Left colon (tissue), 2 donors: ENCODE data around the gene MGAT4B. TPM values are rescaled to one million over a fixed set of nuclear protein-coding genes. Genes with fewer than 3 reads are reported as not detected.
A peak's percentile ranks its signal among the peaks of the same experiment; 100 is the strongest.
"Not testable (repeated sequence)": the region's sequence is repeated elsewhere in the genome, so short reads cannot be mapped to it uniquely, and the experiment has no call there.

Source experiments
- ATAC-seq: fragments of 200-7000 bp; cut with Tn5 transposase; one replicate; pipeline ENCODE4 v1.9.1; 2020; ENCODE audit warnings: mild to moderate bottlenecking, moderate library complexity
- DNase-seq, 2 donors: peaks; one replicate each; pipeline ENCODE4 v3.0.0-alpha.2; 2020
- intact Hi-C, 2 donors: fragments of 100-400 bp; cut with DNase I in 1 of 2; cut with micrococcal nuclease in 1 of 2; formaldehyde crosslinking; loops; one replicate each; pipeline versions ENCODE4 v1.11.2 to v1.14.0; 2022; cut with DNase I, micrococcal nuclease
- long read RNA-seq: library from polyadenylated mRNA; unstranded; transcript quantifications from one replicate; pipeline ENCODE4 v2.0.0, GENCODE V29; 2021
- total RNA-seq, 2 donors: library from RNA; stranded (reverse); fragmentation: NEBNext Ultra II Directional; extraction: Animal tissue kit (Norgen Biotek cat#: 25700); gene quantifications; one replicate each; pipeline ENCODE4 v1.2.1, GENCODE V29; 2021
- donor health status: DM: no; HTN: no; CAD: no.
- donor health status: DM: yes; HTN: yes; CAD: no.

MGAT4B gene
- total RNA-seq = 100 to 1,000 TPM; 465 to 474 TPM
- long read RNA-seq, transcript MGAT4B-201 (15 exons, 2,446 nt) = major isoform, 114 of 315 reads
- long read RNA-seq, transcript MGAT4B-202 (14 exons, 3,027 nt) = minor isoform, 25 of 315 reads
- long read RNA-seq, partial matches to known transcripts = 141 of 315 reads
- long read RNA-seq, other reads (novel, unspliced or antisense) = 32 of 315 reads

DNA sequence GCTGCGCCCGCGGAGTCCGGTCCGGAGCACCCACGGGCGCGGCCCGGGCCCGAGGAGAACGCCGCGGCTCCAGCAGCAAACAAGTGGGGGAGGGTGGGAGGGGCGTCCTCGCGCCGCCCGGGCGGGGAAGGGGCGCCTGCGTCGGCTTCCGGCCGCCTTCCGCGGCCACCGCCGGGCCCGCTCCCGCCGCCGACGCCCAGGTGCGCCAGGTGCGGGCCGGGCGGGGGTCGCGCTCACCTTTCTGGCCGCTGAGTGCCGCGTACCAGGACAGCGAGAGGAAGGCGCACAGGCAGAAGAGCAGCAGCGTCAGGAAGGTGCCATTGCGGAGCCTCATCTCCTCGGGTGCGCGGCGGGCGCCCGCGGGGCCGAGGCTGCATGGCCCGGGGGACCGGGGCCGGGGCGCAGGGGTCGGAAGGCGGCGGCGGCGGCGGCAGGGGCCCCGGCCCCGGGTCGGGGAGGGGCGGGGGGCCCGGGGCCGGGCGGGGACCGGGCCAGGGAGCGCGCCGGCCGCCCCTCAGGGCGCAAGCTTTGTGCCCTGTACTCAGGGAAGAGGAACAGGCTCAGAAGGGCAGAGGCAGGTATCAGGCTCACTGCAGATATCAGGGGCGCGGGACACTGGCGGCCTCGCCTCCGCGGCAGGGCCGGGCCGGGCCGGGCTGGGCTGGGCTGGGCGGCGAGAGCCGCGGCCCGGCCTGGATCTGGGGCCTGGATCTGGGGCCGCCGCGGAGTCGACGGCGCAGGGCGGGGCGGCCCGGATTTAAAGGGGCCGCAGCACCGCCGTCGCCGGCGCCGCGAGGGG, at the start of gene MGAT4B:
TSS of gene MGAT4B (minus strand) at position 617 of the 799 bp plus-strand sequence. CDS start at position 334, 283 bp downstream.
- ATAC-seq (peak; percentile 62), DNase-seq (peak; percentile 80 to 85)
- intact Hi-C loops = no loop called here

DNA sequence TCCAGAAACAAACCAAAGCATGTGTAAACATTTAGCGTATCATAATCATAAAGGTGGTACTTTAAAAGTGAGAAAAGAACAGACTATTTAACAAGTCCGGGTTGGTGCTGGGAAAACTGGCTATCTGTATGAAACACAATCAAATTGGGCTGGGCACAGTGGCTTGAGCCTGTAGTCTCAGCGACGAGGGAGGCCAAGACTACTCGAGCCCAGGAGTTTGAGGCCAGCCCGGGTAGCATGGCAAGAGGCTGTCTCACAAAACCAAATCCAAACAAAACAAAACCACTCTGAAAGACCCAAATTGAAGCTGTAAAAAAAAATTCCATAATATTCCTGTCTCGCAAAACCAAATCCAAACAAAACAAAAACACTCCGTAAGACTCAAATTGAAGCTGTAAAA, 47.7 kb upstream of the MGAT4B start:
- ATAC-seq = no peak
- intact Hi-C loops = no loop called here

DNA sequence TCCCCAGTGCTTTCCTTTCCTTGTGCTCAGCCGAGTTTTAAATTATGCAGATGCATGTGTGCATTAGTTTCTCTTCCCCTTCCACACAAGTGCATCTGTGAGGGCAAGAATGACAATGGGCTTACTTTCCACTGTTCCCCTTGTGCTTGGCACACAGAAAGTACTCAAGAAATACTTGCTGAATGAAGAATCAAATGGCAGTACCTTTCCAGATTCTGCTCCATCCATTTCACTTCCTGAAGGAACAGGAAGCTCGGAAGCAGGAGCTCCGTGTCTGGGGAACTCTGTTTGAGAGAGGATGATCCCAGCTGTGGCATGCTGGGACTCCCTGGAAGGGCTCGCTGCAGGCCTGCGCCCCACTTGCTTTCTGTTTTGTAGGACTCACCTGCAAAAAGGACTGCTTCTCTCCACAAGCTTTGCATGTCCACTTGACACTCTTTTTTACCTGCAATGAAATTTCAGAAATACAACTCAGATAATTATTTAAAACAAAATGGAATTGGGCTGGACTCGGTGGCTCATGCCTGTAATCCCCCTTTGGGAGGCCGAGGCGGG, 46.4 kb upstream of the MGAT4B start:
- intact Hi-C loops = no loop called here
- ATAC-seq = no peak

More for the DNA sequence above, 47.7 kb upstream of the MGAT4B start:
- DNase-seq = no peak

DNA sequence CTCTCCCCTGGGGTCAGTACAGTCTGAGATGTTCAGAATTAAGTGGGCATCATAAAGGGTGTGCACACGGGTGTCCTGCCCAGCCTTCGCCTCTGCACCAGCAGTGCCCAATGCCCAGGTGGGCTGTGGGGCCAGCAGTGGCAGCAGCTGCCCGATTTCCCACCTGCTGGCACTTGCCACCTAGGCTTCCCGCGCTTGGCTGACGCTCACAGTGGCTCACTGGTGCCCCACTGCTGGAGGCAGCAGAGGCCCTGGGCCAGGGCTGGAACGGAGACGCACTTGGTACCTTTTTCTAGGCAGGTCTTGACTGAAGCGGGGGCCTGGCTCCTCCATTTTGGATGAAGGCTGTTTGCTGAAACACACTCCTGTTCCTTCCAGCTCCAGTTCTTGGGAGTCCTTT, 35.0 kb upstream of the MGAT4B start:
- intact Hi-C loops = no loop called here
- DNase-seq (no peak), ATAC-seq (no peak)

More for the DNA sequence above, 46.4 kb upstream of the MGAT4B start:
- no peak for DNase-seq

DNA sequence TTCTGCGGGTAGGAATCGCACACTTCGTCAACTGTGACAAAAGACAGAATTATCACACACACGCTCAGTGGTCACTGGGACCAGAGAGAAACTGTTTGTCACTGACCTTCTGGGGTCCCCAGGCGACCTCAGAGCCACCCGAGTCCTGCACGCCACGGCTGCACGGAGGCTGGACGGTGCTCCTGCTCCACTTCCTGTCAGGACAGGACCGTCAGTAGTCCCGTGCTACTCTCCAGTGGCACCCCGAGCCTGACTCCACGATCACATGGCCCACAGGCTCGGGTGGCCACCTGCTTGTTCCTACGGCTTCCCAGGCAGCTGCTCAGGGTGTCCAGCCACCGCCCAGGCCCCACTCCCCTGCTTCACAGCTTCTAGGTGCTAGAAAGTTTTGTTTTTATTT, 34.1 kb upstream of the MGAT4B start:
- ATAC-seq (no peak), DNase-seq (no peak)
- intact Hi-C loops = no loop called here

DNA sequence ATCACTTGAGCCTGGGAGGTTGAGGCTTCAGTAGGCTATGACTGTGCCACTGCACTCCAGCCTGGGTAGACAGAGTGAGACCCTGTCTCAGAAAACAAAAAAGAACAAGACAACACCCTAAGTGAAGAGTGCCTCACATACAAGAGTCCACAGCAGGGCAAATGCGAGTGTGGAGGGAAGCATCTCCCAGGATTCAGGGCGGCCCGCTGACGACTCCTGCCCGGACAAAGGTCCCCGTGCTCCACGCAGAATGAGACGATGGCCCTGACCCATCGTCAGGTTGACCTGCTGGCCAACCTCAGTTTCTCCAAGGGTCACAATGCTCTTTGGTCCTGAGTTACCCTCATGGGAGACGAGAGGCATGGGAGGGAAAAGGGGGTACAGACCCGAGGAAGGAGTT, 33.7 kb upstream of the MGAT4B start:
- DNase-seq (no peak), ATAC-seq (peak; percentile 3)
- intact Hi-C loops = no loop called here

DNA sequence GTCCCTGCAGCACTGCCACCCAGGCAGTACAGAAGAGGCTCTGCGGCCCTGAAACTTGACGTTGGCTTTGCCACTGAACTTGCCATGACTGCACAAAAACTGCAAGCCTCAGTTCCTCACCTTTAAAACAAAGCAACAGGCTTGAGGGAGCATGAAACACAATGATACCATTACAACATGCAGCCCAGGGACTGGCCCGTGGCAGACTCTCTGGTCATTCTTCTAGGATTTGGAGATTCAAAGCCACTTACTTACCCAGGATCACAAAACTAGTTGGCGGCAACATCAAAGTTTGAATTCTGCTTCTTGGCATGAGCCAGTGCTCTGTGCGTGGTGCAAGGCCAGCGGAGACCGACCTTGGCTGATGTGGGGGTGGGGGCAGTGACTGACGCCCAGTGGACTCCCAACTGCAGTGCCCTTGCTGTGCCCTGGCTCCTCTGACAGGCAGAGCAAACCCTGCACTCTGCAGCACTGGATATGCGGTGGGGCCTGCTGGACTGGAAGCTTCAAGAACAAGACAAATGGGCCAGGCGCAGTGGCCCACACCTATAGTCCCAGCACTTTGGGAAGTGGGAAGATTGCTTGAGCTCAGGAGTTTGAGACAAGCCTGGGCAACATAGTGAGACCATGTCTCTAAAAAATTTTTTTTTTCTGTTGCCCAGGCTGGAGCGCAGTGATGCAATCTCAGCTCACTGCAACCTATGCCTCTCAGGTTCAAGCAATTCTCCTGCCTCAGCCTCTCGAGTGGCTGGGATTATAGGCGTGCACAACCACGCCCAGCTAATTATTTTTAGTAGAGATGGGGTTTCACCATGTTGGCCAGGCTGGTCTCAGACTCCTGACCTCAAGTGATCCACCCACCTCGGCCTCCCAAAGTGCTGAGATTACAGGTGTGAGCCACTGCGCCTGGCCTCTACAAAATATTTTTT, 32.9 kb upstream of the MGAT4B start:
- intact Hi-C loops = no loop called here
- DNase-seq (no peak), ATAC-seq (peak; percentile 14)

DNA sequence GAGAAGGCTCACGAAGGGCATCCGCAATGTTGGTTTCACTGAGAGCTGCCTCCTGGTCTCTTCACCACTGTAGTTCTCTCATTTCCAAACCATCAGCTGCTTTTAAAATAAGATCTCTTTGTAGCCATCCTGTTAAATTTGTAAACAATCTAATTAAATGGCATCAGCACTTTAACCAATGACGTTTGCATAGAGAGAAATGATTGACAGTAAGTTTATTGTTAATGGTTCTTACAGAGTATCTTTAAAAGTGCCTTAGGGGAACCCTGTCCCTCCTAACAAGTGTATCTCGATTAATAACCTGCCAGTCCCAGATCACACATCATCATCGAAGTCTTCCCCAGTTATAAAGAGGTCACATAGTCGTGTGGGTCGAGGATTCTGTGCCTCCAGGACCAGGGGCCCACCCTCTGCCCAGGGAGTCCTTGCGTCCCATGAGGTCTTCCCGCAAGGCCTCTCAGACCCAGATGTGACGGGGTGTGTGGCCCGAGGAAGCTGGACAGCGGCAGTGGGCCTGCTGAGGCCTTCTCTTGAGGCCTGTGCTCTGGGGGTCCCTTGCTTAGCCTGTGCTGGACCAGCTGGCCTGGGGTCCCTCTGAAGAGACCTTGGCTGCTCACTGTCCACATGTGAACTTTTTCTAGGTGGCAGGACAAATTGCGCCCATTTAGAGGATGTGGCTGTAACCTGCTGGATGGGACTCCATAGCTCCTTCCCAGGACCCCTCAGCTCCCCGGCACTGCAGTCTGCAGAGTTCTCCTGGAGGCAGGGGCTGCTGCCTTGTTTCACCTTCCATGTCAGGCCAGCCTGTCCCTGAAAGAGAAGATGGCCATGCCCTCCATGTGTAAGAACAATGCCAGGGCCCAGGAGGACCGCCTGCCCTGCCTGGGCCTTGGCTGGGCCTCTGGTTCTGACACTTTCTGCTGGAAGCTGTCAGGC, 30.7 kb upstream of the MGAT4B start:
- no peak for DNase-seq
- peak; percentile 8 for ATAC-seq
- intact Hi-C loops = no loop called here

DNA sequence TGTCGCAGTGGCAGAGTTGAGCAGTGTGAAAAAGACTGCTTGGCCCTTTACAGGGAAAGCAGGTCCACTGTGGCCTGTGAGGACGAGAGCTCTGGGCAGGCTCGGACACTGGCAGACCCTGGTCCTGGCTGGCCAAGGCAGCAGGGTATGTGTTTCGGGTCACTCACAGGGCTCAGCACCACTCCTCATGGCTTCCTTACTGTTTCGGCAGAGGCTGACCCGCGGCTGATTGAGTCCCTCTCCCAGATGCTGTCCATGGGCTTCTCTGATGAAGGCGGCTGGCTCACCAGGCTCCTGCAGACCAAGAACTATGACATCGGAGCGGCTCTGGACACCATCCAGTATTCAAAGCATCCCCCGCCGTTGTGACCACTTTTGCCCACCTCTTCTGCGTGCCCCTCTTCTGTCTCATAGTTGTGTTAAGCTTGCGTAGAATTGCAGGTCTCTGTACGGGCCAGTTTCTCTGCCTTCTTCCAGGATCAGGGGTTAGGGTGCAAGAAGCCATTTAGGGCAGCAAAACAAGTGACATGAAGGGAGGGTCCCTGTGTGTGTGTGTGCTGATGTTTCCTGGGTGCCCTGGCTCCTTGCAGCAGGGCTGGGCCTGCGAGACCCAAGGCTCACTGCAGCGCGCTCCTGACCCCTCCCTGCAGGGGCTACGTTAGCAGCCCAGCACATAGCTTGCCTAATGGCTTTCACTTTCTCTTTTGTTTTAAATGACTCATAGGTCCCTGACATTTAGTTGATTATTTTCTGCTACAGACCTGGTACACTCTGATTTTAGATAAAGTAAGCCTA, 29.8 kb upstream of the MGAT4B start:
- intact Hi-C loops = no loop called here
- DNase-seq = no peak
- peak; percentile 38 for ATAC-seq

DNA sequence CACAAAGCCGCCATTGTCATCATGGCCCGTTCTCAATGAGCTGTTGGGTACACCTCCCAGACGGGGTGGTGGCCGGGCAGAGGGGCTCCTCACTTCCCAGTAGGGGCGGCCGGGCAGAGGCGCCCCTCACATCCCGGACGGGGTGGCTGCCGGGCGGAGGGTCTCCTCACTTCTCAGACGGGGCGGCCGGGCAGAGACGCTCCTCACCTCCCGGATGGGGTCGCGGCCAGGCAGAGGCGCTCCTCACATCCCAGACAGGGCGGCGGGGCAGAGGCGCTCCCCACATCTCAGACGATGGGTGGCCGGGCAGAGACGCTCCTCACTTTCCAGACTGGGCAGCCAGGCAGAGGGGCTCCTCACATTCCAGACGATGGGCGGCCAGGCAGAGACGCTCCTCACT, 28.2 kb upstream of the MGAT4B start:
- intact Hi-C loops, DNase-seq: not testable (repeated sequence)

DNA sequence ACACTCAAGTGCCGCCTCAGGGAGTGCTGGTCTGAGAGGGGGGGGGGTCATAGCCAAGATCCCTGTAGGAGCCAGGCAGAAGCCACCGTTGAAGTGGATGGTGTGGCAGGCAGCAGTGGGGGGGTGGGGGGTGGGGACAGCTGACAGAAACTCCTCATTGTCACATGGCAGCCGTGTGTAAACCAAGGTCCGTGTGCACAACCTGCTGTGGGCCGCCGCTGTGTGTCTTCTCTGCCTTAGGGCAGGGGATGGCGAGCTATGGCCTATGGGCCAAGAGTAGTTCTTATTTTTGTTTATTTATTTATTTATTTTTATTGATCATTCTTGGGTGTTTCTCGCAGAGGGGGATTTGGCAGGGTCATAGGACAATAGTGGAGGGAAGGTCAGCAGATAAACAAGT, 27.5 kb upstream of the MGAT4B start:
- intact Hi-C loops = no loop called here
- ATAC-seq = no peak
- no peak for DNase-seq

More for the DNA sequence above, 28.2 kb upstream of the MGAT4B start:
- ATAC-seq = not testable (repeated sequence)

DNA sequence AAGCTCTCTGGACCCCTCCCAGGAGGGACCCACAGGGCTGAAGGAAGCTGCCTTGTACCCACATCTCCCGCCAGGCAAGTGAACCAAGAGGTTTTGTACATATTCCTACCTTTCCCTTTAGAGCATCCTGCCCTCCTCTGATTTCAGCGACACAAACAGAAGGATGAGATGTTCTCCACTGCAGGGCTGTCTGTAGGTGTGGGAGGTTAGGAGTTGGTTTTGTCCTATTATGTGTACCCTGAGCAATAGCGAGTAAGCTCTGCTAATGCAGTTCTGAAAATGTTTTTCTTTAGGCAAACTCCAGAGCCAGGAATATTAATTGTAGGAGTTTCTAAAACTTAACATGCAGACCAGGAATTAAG, 27.0 kb upstream of the MGAT4B start:
- intact Hi-C loops = no loop called here
- no peak for DNase-seq
- no peak for ATAC-seq

DNA sequence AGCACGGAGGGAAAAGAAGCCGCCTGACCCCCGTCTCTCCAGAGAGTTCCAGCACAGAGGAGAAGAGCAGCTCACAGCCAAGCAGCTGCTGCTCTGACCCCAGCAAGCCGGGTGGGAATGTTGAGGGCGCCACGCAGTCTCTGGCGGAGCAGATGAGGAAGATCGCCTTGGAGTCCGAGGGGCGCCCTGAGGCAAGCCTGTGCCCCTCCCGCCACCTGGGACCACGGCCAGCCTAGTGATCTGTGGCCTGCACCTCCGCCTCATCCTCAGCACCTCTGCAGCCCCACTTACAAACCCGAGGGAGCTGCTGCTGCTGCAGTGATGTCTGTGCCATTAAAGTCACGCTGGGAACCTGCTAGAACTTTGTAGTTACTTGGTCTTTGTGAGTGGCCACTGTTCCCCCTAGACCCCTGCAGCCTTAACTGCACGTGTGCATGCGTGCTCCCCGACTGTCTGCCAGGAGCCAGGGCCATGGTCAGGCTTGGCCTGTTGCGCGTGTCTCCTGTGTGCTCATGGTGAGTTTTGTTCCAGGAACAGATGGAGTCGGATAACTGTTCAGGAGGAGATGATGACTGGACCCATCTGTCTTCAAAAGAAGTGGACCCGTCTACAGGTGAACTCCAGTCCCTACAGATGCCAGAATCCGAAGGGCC, 26.5 kb upstream of the MGAT4B start:
- DNase-seq (no peak), ATAC-seq (no peak)
- intact Hi-C loops = no loop called here

DNA sequence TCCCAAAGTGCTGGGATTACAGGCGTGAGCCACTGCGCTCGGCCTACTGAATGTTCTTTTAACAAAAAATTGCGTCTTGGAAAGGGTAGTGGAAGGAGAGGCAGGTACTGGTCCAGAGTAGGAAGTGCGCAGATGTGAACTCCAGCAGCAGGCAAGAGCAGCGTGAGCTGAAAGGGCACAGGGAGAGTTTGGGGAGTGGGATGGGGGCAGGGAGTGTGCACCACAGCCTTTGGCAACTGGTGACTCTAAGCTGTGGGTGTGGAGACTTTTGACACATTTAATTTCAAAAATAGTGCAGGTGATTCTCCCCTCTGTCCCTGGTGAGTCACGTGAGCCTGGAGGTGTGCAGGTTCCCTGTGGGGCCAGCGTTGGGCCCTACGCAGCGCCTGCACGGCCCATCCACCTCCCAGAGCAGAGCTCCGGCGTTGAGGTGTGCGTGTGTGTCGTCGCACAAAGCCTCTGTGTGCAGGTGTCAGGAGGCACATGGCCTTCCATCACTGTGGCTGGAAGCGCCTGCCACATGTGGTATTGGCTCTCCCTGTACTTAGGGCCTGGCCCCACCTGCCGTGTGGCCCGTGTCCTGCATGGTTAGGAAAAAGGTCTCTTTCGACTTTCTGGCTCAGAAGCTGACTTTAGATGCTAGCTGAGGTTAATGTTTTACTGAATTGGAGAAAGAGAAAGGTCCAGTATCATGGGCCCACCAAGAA, 25.5 kb upstream of the MGAT4B start:
- DNase-seq = no peak
- no peak for ATAC-seq

DNA sequence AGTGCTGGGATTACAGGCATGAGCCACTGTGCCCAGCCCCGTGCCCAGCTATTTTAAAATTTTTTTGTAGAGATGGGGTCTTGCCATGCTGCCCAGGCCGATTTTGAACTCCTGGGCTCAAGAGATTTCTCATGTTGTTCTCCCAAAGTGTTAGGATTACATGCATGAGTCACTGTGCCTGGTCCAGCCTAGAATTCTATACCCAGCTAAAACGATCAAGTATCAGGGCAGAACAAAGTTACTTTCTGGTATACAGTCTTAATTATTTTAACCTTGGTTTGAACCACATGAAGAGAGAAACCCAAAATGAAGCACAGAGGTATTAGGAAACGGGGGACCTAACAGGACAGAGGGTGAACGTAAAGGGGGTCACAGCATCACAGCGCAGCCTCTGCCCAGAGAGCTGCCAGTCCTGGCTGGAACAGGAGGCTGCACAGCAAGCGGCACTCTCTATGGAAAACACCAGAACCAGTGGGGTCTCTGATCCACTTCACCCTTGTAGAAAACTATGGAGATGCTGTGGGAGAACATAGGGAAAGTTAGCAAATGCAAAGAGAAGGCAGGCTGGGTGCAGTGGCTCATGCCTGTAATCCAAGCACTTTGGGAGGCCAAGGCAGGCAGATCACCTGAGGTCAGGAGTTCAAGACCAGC, 24.3 kb upstream of the MGAT4B start:
- no peak for ATAC-seq
- intact Hi-C loops = no loop called here
- no peak for DNase-seq

More for the DNA sequence above, 25.5 kb upstream of the MGAT4B start:
- intact Hi-C loops = no loop called here
